CD4-positive, alpha-beta T cell treated with Interleukin-15 for 4 hours (primary cell): ENCODE measurements around the gene WDR88.
"Not testable (repeated sequence)": the region's sequence is repeated elsewhere in the genome, so short reads cannot be mapped to it uniquely, and the experiment has no call there.

ENCODE experiments used
- DNase-seq: peaks from one replicate; pipeline ENCODE4 v3.0.0-alpha.2; 2020; ENCODE audit warnings: low spot score

The WDR88 gene

DNA sequence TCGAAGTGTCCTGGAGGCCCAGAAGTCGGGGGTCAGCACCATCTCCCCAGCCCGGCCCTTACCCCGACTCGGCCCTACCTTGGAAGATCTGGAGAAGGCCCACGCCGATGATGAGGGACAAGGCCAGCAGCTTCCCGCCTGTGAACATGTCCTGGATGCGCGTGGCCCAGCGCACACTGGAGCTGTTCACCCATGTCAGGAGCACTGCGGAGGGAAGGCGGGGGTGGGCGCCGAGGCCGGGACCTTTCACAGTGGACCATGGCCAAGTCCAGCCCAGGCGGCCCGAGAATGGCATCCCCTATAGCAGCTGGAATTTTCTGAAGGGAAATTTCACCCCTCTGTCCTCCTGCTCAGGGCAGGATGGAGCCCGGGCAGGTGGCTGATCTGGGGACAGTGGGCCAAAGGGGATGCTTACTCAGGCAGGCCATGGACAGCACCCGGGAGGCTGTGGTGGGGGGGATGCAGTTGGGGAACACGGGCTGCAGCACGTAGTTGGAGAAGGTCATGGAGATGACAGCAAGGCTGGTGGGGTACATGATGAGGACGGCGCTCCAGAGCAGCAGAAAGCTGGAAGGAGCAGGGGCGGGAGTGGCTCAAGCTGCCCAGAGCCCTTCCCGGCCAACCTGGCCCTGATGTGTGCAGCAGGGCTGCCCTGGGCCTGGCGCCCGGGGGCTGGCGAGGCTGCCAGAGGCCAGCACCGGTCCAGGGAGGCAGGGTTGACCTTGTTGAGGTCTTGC, 80.7 kb downstream of the WDR88 start:
- no peak for DNase-seq

DNA sequence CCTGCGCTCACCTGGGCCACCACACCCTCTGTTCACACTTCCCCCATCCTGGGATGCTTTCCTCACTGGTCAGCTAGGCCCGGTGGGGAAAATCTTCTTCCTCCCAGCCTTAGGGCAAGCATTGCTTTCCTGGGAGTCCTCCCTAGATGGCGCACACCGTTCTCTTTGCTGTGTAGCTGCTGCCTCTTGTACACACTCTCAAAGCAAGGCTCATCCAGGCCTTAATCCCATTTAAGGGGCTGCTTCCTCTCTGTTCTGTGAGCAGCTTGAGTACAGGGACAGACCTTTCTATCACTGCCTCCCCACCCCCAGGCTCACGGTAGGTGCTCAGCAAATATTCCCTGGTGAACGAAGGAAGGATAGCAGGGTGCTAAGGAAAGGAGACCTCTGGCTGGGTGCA, 82.7 kb downstream of the WDR88 start:
- DNase-seq = no peak

GRCh38 chr19:33215438-33216197, 83.7 kb downstream of the WDR88 start:
- DNase-seq = no peak

GRCh38 chr19:33216198-33216830, 84.4 kb downstream of the WDR88 start:
- no peak for DNase-seq

- DNase-seq = no peak
These were observed 86.0 kb downstream of the WDR88 start for GRCh38 chr19:33217881-33218280.

- DNase-seq = no peak
These were observed 87.4 kb downstream of the WDR88 start for GRCh38 chr19:33219261-33219815.

DNA sequence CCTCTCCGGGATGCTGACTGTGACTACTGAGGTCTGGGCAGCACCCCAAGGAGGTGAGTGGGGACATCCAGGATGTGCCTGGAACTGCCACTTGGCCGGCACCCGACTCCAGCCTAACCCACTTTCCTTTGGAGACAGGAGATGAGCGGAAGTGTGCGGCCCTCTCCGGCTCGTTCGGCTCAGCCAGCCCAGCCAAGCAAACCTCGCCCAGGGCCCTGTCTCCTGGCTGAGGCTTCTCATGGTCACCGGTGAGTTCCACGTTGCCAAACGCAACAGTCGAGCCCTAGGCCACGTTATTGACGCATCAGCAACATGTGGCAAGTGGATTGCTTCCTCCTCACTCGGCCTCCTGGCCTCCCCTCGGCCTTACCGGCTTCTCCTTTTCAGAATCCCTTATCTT, 88.2 kb downstream of the WDR88 start:
- DNase-seq = no peak

- DNase-seq = no peak
These were observed 88.8 kb downstream of the WDR88 start for GRCh38 chr19:33220735-33221134.

DNA sequence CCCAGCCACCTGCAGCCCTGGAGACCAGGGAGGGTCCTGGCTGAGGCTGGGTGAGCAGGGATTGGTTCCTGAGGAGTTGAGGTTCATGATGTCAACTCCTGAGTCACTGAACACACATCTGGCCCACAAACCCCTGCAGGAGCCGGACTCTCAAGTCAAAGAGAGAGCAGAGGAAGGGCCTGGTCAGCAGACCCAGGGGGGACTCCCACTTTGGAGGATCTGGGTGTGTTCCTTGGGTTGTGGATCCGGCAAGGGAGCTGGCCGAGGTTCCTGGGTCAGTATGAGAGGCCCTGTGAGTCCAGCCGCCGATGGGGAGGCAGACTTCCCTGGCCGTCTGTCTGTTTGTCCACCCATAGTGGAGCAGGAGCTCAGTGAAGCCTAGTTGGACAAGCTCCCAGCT, 89.7 kb downstream of the WDR88 start:
- DNase-seq = no peak

DNA sequence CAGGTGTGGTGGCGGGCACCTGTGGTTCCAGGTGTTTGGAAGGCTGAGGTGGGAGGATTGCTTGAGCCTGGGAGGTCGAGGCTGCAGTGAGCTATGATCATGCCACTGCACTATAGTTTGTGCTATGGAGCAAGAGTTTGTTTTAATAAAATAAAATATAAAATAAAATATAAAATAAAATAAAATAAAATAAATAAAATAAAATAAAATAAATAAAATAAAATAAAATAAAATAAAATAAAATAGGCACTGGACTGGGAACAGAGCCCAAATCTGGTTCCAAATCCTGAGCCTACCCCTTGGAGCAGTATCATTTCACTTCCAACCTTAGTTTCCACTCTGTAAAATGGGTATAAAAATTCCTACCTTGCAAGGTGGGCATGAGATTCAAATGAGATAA, 90.3 kb downstream of the WDR88 start:
- DNase-seq = not testable (repeated sequence)

GRCh38 chr19:33224694-33225457, 93.0 kb downstream of the WDR88 start:
- DNase-seq = no peak
